Measurements from ENCODE around the gene PIP5K1B. TPM values are rescaled to one million over a fixed set of nuclear protein-coding genes. Genes with fewer than 3 reads are reported as not detected.

Gene PIP5K1B
- total and polyA plus RNA-seq, 2 experiments from 2014 or later, result 1.3 to 2.8 TPM

- Histone ChIP-seq H3K4me1 (ENCODE audit: insufficient read depth) (peaks cover 14% of the 10 kb centered on the region; the same call in 1 of the 2 replicates), H3K27me3 (ENCODE audit: insufficient read depth) (no peaks in the 10 kb centered on the region), H3K27ac (ENCODE audit: low read depth) (no peak overlapping the region), H3K4me3 (no peak overlapping the region), H4K20me1 (replicated peaks; ENCODE audit: insufficient read depth) (no peaks in the 10 kb centered on the region), H3K36me3 (ENCODE audit: insufficient read depth) (no peaks in the 10 kb centered on the region), H3K4me2 (no peak overlapping the region; the same call in 1 of the 2 replicates), H3F3A (replicated peaks; ENCODE audit: low read depth) (no peaks in the 10 kb centered on the region), H3K9me2 (ENCODE audit: insufficient read depth) (no peaks in the 10 kb centered on the region), H2AFZ (peak overlapping the region; percentile 75), H3K79me2 (replicated peaks; ENCODE audit: insufficient read depth) (no peaks in the 10 kb centered on the region)
- no peak overlapping the region for H3K27ac Mint-ChIP-seq
- no peak overlapping the region for H3K4me3 Mint-ChIP-seq
- no peak for TF ChIP-seq ZNF462 (CRISPR knock-in tag; IDR thresholded peaks at IDR 0.05)
- TF ChIP-seq JUNB (IDR thresholded peaks at IDR 0.05; ENCODE audit: unreplicated experiment), result no peak
- TF ChIP-seq POLR2AphosphoS5 (IDR thresholded peaks at IDR 0.05; ENCODE audit: low read depth), result no peak
- no peak for TF ChIP-seq EZH2 (IDR thresholded peaks at IDR 0.05; ENCODE audit: low read depth, unreplicated experiment)
- TF ChIP-seq CTCF (conservative IDR thresholded peaks at IDR 0.05; ENCODE audit: low read depth in 2 of 2), result no peak
- no peak for TF ChIP-seq NANOG (IDR thresholded peaks at IDR 0.05; ENCODE audit: borderline replicate concordance)
- TF ChIP-seq ZNF114 (CRISPR knock-in tag; IDR thresholded peaks at IDR 0.05), result no peak
- no peak for TF ChIP-seq STAT1 (IDR thresholded peaks at IDR 0.05; ENCODE audit: unreplicated experiment)
- no peak for TF ChIP-seq EZH2phosphoT487 (IDR thresholded peaks at IDR 0.05; ENCODE audit: unreplicated experiment)
- TF ChIP-seq CREB1 (CRISPR knock-in tag; IDR thresholded peaks at IDR 0.05; ENCODE audit: low read depth), result no peak
- no peak for TF ChIP-seq ETS1 (IDR thresholded peaks at IDR 0.05)
- no peak for TF ChIP-seq ZNF331 (CRISPR knock-in tag; IDR thresholded peaks at IDR 0.05; ENCODE audit: low read depth)
- no peak for TF ChIP-seq REST (IDR thresholded peaks at IDR 0.05; ENCODE audit: unreplicated experiment)
- DNase-seq (ENCODE audit: low spot score), result no peak
- ATAC-seq, result no peak
- H3K27me3 Mint-ChIP-seq (ENCODE audit: insufficient read depth, low read depth, poor library complexity), result peaks cover 5% of the 10 kb centered on the region
- no peaks in the 10 kb centered on the region; the same call in 2 of the 3 replicates for H3K36me3 Mint-ChIP-seq (ENCODE audit: low read depth)
- peaks cover 30% of the 10 kb centered on the region for H3K4me1 Mint-ChIP-seq
- no peaks in the 10 kb centered on the region for H3K9me3 Mint-ChIP-seq
These were observed 190.9 kb downstream of the PIP5K1B start for GRCh38 chr9:68895741-68896478.

Data from GM23338 (cell line).